Loucy (cell line): ENCODE data around the gene SH2D5.

Source experiments
- CTCF ChIP-seq: fragments of 200-600 bp; sonication (generic); conservative IDR thresholded peaks from 2 replicates; pipeline ENCODE4 v1.5.1; 2014; ENCODE audit warnings: mild to moderate bottlenecking, antibody characterized with exemption, low read length
- EZH2phosphoT487 ChIP-seq: fragments of 200-600 bp; IDR thresholded peaks from 2 replicates; pipeline ENCODE4 v1.6.1; 2018; ENCODE audit warnings: antibody characterized with exemption, mild to moderate bottlenecking, moderate library complexity, borderline replicate concordance

- no peak for TF ChIP-seq CTCF
- TF ChIP-seq EZH2phosphoT487 = no peak
Observed at GRCh38 chr1:20742671-20743070, 10.2 kb upstream of the SH2D5 start.
